ENCODE results near the gene MVB12A. TPM values are rescaled to one million over a fixed set of nuclear protein-coding genes. Genes with fewer than 3 reads are reported as not detected.

Gene MVB12A
- total RNA-seq, 2 donors from 2014 or later: 32.4 to 38.4 TPM

- no peaks in the 10 kb centered on the region for H3K27me3 Mint-ChIP-seq (ENCODE audit: low read depth)
- no peaks in the 10 kb centered on the region for H3K36me3 Mint-ChIP-seq (ENCODE audit: insufficient read depth in 2 of 2)
- DNase-seq: no peak
- H3K27ac Mint-ChIP-seq: no peak overlapping the region
- H3K9me3 Mint-ChIP-seq: no peaks in the 10 kb centered on the region
- no peak for ATAC-seq (replicated peaks in 1 of 2)
- no peaks in the 10 kb centered on the region for H3K4me1 Mint-ChIP-seq (ENCODE audit: low read depth)
- H3K4me3 Mint-ChIP-seq: no peak overlapping the region
Observed at GRCh38 chr19:17436874-17437267, 17.0 kb downstream of the MVB12A start.

- no peaks in the 10 kb centered on the region for H3K4me1 Mint-ChIP-seq (ENCODE audit: low read depth)
- ATAC-seq (replicated peaks in 1 of 2) (peak; percentile 66 to 67), DNase-seq (peak; percentile 32 to 33)
- H3K36me3 Mint-ChIP-seq (ENCODE audit: insufficient read depth in 2 of 2): no peaks in the 10 kb centered on the region
- no peaks in the 10 kb centered on the region for H3K9me3 Mint-ChIP-seq
- no peak overlapping the region for H3K4me3 Mint-ChIP-seq
- no peaks in the 10 kb centered on the region for H3K27me3 Mint-ChIP-seq (ENCODE audit: low read depth)
- no peak overlapping the region for H3K27ac Mint-ChIP-seq
Observed at GRCh38 chr19:17441241-17442021, 21.6 kb downstream of the MVB12A start.

- ATAC-seq (replicated peaks in 1 of 2) (no peak), DNase-seq (no peak)
- H3K4me3 Mint-ChIP-seq: no peak overlapping the region
Observed at GRCh38 chr19:17445526-17446165, 25.8 kb downstream of the MVB12A start.

GRCh38 chr19:17447704-17448130 is 27.9 kb downstream of the MVB12A start:
- Mint-ChIP-seq H3K27ac (no peak overlapping the region), H3K4me3 (peak overlapping the region; percentile 36 to 55), H3K4me1 (ENCODE audit: low read depth) (peaks cover 16% of the 10 kb centered on the region)

More at GRCh38 chr19:17445526-17446165, 25.8 kb downstream of the MVB12A start:
- Mint-ChIP-seq H3K27ac (no peak overlapping the region), H3K27me3 (ENCODE audit: low read depth) (peaks cover 16% of the 10 kb centered on the region), H3K36me3 (ENCODE audit: insufficient read depth in 2 of 2) (peaks cover 2 to 3% of the 10 kb centered on the region in 2 donors), H3K4me1 (ENCODE audit: low read depth) (peaks cover 9% of the 10 kb centered on the region), H3K9me3 (peaks cover 0 to 3% of the 10 kb centered on the region in 2 donors)

GRCh38 chr19:17448131-17448967 is 28.5 kb downstream of the MVB12A start, which contains the start of gene TMEM221:
Gene TMEM221, minus strand, starts transcription at chr19:17448668. Its CDS starts 206 bp downstream, at chr19:17448462.
- ATAC-seq (replicated peaks in 1 of 2) (peak; percentile 64 to 65), DNase-seq (peak; percentile 67 to 70)
- Mint-ChIP-seq H3K27me3 (ENCODE audit: low read depth) (peaks cover 16% of the 10 kb centered on the region), H3K27ac (no peak within 1 kb of the TSS), H3K36me3 (ENCODE audit: insufficient read depth in 2 of 2) (peaks cover 2 to 3% of the 10 kb centered on the region in 2 donors), H3K4me3 (peak within 1 kb of the TSS; percentile 36 to 61), H3K9me3 (peaks cover 0 to 3% of the 10 kb centered on the region in 2 donors), H3K4me1 (ENCODE audit: low read depth) (peaks cover 18% of the 10 kb centered on the region)

More at GRCh38 chr19:17447704-17448130, 27.9 kb downstream of the MVB12A start:
- Mint-ChIP-seq H3K27me3 (ENCODE audit: low read depth) (peaks cover 16% of the 10 kb centered on the region), H3K36me3 (ENCODE audit: insufficient read depth in 2 of 2) (peaks cover 2 to 3% of the 10 kb centered on the region in 2 donors), H3K9me3 (peaks cover 0 to 3% of the 10 kb centered on the region in 2 donors)
- DNase-seq (no peak), ATAC-seq (replicated peaks in 1 of 2) (no peak)

- Mint-ChIP-seq H3K4me1 (ENCODE audit: low read depth) (peaks cover 20% of the 10 kb centered on the region), H3K9me3 (peaks cover 0 to 3% of the 10 kb centered on the region in 2 donors), H3K27ac (peak overlapping the region; percentile 75), H3K27me3 (ENCODE audit: low read depth) (peaks cover 29% of the 10 kb centered on the region), H3K36me3 (ENCODE audit: insufficient read depth in 2 of 2) (peaks cover 2 to 3% of the 10 kb centered on the region in 2 donors), H3K4me3 (peak overlapping the region; percentile 29 to 80)
- ATAC-seq (replicated peaks in 1 of 2) (peak; percentile 90 to 92), DNase-seq (peak; percentile 53 to 69)
Observed at GRCh38 chr19:17450264-17451075, 30.6 kb downstream of the MVB12A start.

- Mint-ChIP-seq H3K27me3 (ENCODE audit: low read depth) (peaks cover 35% of the 10 kb centered on the region), H3K4me1 (ENCODE audit: low read depth) (peaks cover 20% of the 10 kb centered on the region), H3K36me3 (ENCODE audit: insufficient read depth in 2 of 2) (peaks cover 2 to 3% of the 10 kb centered on the region in 2 donors), H3K9me3 (peaks cover 0 to 3% of the 10 kb centered on the region in 2 donors), H3K27ac (no peak overlapping the region), H3K4me3 (no peak overlapping the region)
- DNase-seq (no peak), ATAC-seq (replicated peaks in 1 of 2) (no peak)
Observed at GRCh38 chr19:17451820-17452219, 32.0 kb downstream of the MVB12A start.

GRCh38 chr19:17454576-17455071 is 34.8 kb downstream of the MVB12A start:
- no peak overlapping the region for H3K27ac Mint-ChIP-seq
- ATAC-seq (replicated peaks in 1 of 2) (no peak), DNase-seq (no peak)
- peaks cover 0 to 3% of the 10 kb centered on the region in 2 donors for H3K9me3 Mint-ChIP-seq
- H3K27me3 Mint-ChIP-seq (ENCODE audit: low read depth): peaks cover 44% of the 10 kb centered on the region
- peaks cover 20% of the 10 kb centered on the region for H3K4me1 Mint-ChIP-seq (ENCODE audit: low read depth)
- peak overlapping the region in 1 of 2 donors; percentile 22 for H3K4me3 Mint-ChIP-seq
- H3K36me3 Mint-ChIP-seq (ENCODE audit: insufficient read depth in 2 of 2): peaks cover 2 to 3% of the 10 kb centered on the region in 2 donors

- Mint-ChIP-seq H3K4me1 (ENCODE audit: low read depth) (peaks cover 12% of the 10 kb centered on the region), H3K36me3 (ENCODE audit: insufficient read depth in 2 of 2) (no peaks in the 10 kb centered on the region), H3K27me3 (ENCODE audit: low read depth) (peaks cover 42% of the 10 kb centered on the region), H3K27ac (no peak overlapping the region), H3K4me3 (no peak overlapping the region), H3K9me3 (no peaks in the 10 kb centered on the region)
- DNase-seq (peak in 1 of 2 donors; percentile 13), ATAC-seq (replicated peaks in 1 of 2) (no peak)
Observed at GRCh38 chr19:17455308-17456123, 35.7 kb downstream of the MVB12A start.

GRCh38 chr19:17456127-17456526 is 36.3 kb downstream of the MVB12A start:
- Mint-ChIP-seq H3K9me3 (no peaks in the 10 kb centered on the region), H3K4me1 (ENCODE audit: low read depth) (peaks cover 6% of the 10 kb centered on the region), H3K4me3 (no peak overlapping the region), H3K36me3 (ENCODE audit: insufficient read depth in 2 of 2) (no peaks in the 10 kb centered on the region), H3K27me3 (ENCODE audit: low read depth) (peaks cover 42% of the 10 kb centered on the region), H3K27ac (no peak overlapping the region)
- ATAC-seq (replicated peaks in 1 of 2) (no peak), DNase-seq (no peak)

GRCh38 chr19:17457616-17458015 is 37.8 kb downstream of the MVB12A start:
- no peaks in the 10 kb centered on the region for H3K36me3 Mint-ChIP-seq (ENCODE audit: insufficient read depth in 2 of 2)
- no peak for ATAC-seq (replicated peaks in 1 of 2)
- no peak overlapping the region for H3K27ac Mint-ChIP-seq
- H3K4me1 Mint-ChIP-seq (ENCODE audit: low read depth): peaks cover 5% of the 10 kb centered on the region
- no peak for DNase-seq
- no peaks in the 10 kb centered on the region for H3K9me3 Mint-ChIP-seq
- no peak overlapping the region for H3K4me3 Mint-ChIP-seq
- H3K27me3 Mint-ChIP-seq (ENCODE audit: low read depth): peaks cover 42% of the 10 kb centered on the region
